A673 (cell line): ENCODE results near the gene RBM20.

Experiments used
- CTCF ChIP-seq: fragments of 300-800, 200-600 bp; sonication (generic); conservative IDR thresholded peaks from 2 replicates; pipeline ENCODE4 v1.5.1; 2017; ENCODE audit warnings: low read depth, mild to moderate bottlenecking, antibody characterized with exemption, low read length, moderate library complexity, mixed read lengths
- EZH2 ChIP-seq: fragments of 200-600 bp; sonication (generic); IDR thresholded peaks from 2 replicates; pipeline ENCODE4 v1.6.1; 2017; ENCODE audit warnings: borderline replicate concordance, low read depth, mild to moderate bottlenecking, mixed read lengths, antibody characterized with exemption, low read length; ENCODE audit not compliant: poor library complexity, severe bottlenecking

GRCh38 chr10:110618230-110618610, 25.9 kb upstream of the RBM20 start:
- no peak for TF ChIP-seq CTCF
- TF ChIP-seq EZH2: no peak
